Fibroblast of lung (primary cell): ENCODE measurements around the gene FCN2.

ENCODE experiments used
- CTCF ChIP-seq, 2 donors: IDR thresholded peaks in 1 of 2; conservative IDR thresholded peaks in 1 of 2; 1 replicate in 1 of 2; 2 replicates in 1 of 2; pipeline ENCODE4 v1.5.1; 2011 to 2012; ENCODE audit warnings: low read length in 2 of 2, control low read depth in 1 of 2, inconsistent platforms in 1 of 2, low read depth in 1 of 2, mild to moderate bottlenecking in 1 of 2
- EZH2 ChIP-seq: IDR thresholded peaks from 2 replicates; pipeline ENCODE4 v1.5.1; 2012; ENCODE audit warnings: low read length, control low read depth, mild to moderate bottlenecking; ENCODE audit errors: missing control alignments

- TF ChIP-seq CTCF (conservative IDR thresholded peaks at IDR 0.05 in 1 of 2, IDR thresholded peaks at IDR 0.05 in 1 of 2; ENCODE audit: low read depth in 1 of 2, low read length in 2 of 2) (no peak), EZH2 (no peak)
Measured at GRCh38 chr9:134897584-134898170, 17.1 kb downstream of the FCN2 start.
